Stimulated activated naive CD8-positive, alpha-beta T cell treated with anti-CD3 and anti-CD28 coated beads, Interleukin-15, Interleukin-2, amounts not matched to agents 100 ng/mL and 50 ng/mL, for 24 hours (primary cell): ENCODE measurements around the gene ALDH4A1.
A peak's percentile ranks its signal among the peaks of the same experiment; 100 is the strongest.

Experiments
- H3K27ac Mint-ChIP-seq: one replicate; pipeline ENCODE4 v1.8.0; 2021; ENCODE audit warnings: mild to moderate bottlenecking, mixed read lengths
- H3K27me3 Mint-ChIP-seq: one replicate; pipeline ENCODE4 v1.8.0; 2021; ENCODE audit warnings: mixed read lengths
- H3K36me3 Mint-ChIP-seq: one replicate; pipeline ENCODE4 v1.8.0; 2021; ENCODE audit warnings: low read depth, mixed read lengths
- H3K4me1 Mint-ChIP-seq: one replicate; pipeline ENCODE4 v1.8.0; 2021; ENCODE audit warnings: low read depth, mixed read lengths
- H3K4me3 Mint-ChIP-seq: one replicate; pipeline ENCODE4 v1.8.0; 2021; ENCODE audit warnings: mild to moderate bottlenecking, mixed read lengths
- H3K9me3 Mint-ChIP-seq: one replicate; pipeline ENCODE4 v1.8.0; 2021; ENCODE audit warnings: mixed read lengths

Gene ALDH4A1

GRCh38 chr1:18919956-18920355, 17.6 kb upstream of the ALDH4A1 start:
- Mint-ChIP-seq H3K4me3 (no peak overlapping the region), H3K9me3 (no peaks in the 10 kb centered on the region), H3K4me1 (peaks cover 28% of the 10 kb centered on the region), H3K36me3 (peaks cover 5% of the 10 kb centered on the region), H3K27ac (no peak overlapping the region), H3K27me3 (no peaks in the 10 kb centered on the region)

GRCh38 chr1:18919197-18919905, 17.0 kb upstream of the ALDH4A1 start:
- H3K9me3 Mint-ChIP-seq, result no peaks in the 10 kb centered on the region
- H3K27ac Mint-ChIP-seq, result no peak overlapping the region
- H3K4me1 Mint-ChIP-seq, result peaks cover 22% of the 10 kb centered on the region
- no peak overlapping the region for H3K4me3 Mint-ChIP-seq
- H3K27me3 Mint-ChIP-seq, result no peaks in the 10 kb centered on the region
- peaks cover 5% of the 10 kb centered on the region for H3K36me3 Mint-ChIP-seq

DNA sequence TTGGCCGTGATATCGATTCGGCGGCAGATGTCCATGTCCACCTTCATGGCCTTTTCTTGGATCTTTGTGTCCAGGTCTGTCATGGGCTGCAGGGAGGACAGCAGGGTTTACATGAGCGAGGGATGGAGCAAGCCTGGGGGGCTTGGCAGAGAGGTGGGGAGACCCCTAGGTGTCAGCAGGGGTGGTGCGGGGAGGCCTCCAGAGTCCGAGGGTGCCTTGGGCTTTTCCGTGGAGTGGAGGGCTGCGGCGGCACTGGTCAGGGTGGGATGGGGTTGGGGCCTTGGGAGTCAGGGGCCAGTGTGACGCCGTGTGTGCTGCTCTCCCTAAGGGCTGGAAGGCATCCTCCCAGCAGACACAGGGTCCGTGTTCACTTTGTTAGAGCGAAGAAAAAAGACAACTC, 16.1 kb upstream of the ALDH4A1 start:
- H3K36me3 Mint-ChIP-seq, result peaks cover 10% of the 10 kb centered on the region

DNA sequence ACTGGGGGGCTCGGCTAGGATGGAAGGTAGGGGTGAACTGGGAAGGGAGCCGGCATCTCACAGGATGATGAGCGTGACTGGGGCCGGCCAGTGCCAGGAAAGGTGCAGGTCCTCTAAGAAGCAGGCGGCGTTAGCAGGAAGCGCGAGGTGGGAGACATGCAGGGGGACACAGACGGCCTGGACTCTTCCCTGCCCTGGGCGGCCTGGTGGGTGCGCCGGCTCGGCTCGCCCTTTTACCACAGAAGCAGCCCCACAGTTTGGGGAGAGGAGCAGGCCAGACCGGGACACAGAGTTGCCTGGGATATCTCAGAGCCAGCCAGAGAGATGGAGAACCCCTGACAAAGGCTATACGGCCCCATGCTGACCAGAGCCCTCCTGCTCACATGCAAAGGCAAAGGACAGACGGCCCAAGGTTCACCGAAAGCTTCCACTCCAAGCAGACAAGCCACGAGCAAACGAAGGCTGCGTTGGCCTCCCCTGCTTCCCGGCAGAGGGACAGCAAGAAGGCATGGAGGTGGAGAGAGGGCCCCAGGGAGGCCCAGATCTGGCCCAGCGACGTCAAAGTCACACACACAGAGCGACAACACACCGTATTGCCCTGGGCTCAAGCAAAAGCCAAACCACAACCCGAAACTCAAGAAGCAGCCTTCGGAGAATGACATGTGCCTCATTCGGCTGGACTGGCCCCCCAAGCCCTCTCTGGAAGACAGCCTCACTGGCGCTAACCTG, 14.9 kb upstream of the ALDH4A1 start:
- peaks cover 13% of the 10 kb centered on the region for H3K4me1 Mint-ChIP-seq
- H3K9me3 Mint-ChIP-seq, result no peaks in the 10 kb centered on the region
- H3K4me3 Mint-ChIP-seq, result no peak overlapping the region
- H3K27ac Mint-ChIP-seq, result no peak overlapping the region
- no peaks in the 10 kb centered on the region for H3K27me3 Mint-ChIP-seq
- H3K36me3 Mint-ChIP-seq, result peaks cover 14% of the 10 kb centered on the region

More for the DNA sequence above, 16.1 kb upstream of the ALDH4A1 start:
- no peak overlapping the region for H3K4me3 Mint-ChIP-seq
- H3K4me1 Mint-ChIP-seq, result peaks cover 16% of the 10 kb centered on the region
- no peak overlapping the region for H3K27ac Mint-ChIP-seq
- H3K9me3 Mint-ChIP-seq, result no peaks in the 10 kb centered on the region
- no peaks in the 10 kb centered on the region for H3K27me3 Mint-ChIP-seq

DNA sequence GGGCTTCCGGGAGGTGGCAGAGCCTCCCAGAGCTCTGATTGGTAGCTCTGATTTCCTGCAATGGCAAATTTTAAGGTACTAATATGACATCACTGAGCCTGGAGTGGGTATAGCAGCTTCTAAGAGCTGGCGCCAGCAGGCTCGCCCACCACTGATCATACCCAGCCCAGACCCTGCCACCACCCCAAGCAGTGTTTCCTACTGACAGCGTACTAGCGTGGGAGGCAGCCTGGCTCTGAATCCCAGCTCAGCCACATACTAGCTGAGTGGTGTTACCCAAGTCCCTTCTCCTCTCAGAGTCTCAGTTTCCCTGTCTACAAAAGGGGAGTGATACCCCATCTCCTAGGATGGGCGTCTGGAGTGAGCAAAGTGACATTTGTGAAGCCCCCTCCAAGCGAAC, 13.0 kb upstream of the ALDH4A1 start:
- Mint-ChIP-seq H3K4me3 (no peak overlapping the region), H3K4me1 (peaks cover 7% of the 10 kb centered on the region), H3K9me3 (no peaks in the 10 kb centered on the region), H3K27ac (no peak overlapping the region), H3K27me3 (no peaks in the 10 kb centered on the region), H3K36me3 (peaks cover 24% of the 10 kb centered on the region)

GRCh38 chr1:18913065-18913835, 10.9 kb upstream of the ALDH4A1 start:
- Mint-ChIP-seq H3K9me3 (no peaks in the 10 kb centered on the region), H3K27ac (peak overlapping the region; percentile 58), H3K27me3 (no peaks in the 10 kb centered on the region), H3K4me1 (peaks cover 26% of the 10 kb centered on the region), H3K4me3 (no peak overlapping the region), H3K36me3 (peaks cover 43% of the 10 kb centered on the region)

DNA sequence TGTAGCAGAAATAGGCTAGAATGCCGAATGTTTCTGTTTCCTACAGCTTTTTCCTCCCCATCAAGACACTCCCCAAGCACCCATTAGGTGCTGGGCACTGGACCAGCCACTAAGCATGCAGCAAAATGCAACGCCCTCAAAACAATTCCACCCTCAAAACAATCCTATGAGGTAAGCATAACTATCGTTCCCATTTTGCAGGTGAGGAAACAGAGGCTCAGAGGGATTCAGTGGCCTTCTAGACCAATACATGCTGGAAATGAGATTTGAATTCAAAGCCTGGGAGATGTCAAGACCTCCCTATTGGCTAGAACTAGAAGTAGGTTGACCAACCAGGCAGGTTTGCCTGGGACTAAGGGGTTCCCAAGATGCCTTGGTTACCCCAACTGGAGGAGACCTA, 10.2 kb upstream of the ALDH4A1 start:
- no peak overlapping the region for H3K27ac Mint-ChIP-seq

DNA sequence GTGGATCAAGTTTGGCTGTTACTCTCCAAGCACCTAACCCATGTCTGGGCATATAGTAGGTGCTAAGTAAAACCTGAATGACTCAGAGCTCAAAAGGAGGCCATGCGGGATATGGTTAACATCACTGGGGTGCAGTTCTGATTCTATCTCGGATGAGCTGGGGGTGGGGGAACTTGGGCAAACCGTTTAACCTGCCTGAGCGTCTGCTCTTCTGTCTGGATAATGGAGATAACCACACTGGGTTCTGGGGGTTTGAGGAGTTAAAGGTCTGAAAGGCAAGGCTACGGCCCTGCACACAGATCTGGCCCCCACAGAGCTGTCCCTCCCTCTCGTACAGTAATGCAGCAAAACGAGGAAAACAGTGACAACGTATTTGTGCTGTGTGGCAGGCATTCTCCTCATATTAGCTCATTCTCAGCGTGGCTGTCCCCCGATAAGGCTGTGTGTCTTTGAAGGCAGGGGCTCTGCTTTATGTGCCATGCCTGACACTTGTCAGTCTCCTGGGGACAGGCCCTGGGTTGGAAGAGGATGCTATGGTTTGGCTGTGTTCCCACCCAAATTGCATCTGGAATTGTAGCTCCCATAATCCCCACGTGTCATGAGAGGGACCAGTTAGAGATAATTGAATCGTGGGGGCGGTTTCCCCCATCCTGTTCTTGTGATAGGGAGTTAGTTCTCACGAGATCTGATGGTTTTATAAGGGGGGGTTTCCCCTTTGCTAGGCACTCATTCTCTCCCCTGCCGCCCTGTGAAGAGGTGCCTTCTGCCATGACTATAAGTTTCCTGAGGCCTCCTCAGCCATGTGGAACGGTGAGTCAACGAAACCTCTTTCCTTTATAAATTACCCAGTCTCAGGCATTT, 6.8 kb upstream of the ALDH4A1 start:
- H3K4me3 Mint-ChIP-seq, result no peak overlapping the region
- no peaks in the 10 kb centered on the region for H3K9me3 Mint-ChIP-seq
- H3K4me1 Mint-ChIP-seq, result peaks cover 35% of the 10 kb centered on the region
- H3K27ac Mint-ChIP-seq, result peak overlapping the region; percentile 89
- no peaks in the 10 kb centered on the region for H3K27me3 Mint-ChIP-seq
- H3K36me3 Mint-ChIP-seq, result peaks cover 47% of the 10 kb centered on the region

More for the DNA sequence above, 10.2 kb upstream of the ALDH4A1 start:
- no peak overlapping the region for H3K4me3 Mint-ChIP-seq
- H3K36me3 Mint-ChIP-seq, result peaks cover 46% of the 10 kb centered on the region
- H3K9me3 Mint-ChIP-seq, result no peaks in the 10 kb centered on the region
- peaks cover 33% of the 10 kb centered on the region for H3K4me1 Mint-ChIP-seq
- no peaks in the 10 kb centered on the region for H3K27me3 Mint-ChIP-seq

DNA sequence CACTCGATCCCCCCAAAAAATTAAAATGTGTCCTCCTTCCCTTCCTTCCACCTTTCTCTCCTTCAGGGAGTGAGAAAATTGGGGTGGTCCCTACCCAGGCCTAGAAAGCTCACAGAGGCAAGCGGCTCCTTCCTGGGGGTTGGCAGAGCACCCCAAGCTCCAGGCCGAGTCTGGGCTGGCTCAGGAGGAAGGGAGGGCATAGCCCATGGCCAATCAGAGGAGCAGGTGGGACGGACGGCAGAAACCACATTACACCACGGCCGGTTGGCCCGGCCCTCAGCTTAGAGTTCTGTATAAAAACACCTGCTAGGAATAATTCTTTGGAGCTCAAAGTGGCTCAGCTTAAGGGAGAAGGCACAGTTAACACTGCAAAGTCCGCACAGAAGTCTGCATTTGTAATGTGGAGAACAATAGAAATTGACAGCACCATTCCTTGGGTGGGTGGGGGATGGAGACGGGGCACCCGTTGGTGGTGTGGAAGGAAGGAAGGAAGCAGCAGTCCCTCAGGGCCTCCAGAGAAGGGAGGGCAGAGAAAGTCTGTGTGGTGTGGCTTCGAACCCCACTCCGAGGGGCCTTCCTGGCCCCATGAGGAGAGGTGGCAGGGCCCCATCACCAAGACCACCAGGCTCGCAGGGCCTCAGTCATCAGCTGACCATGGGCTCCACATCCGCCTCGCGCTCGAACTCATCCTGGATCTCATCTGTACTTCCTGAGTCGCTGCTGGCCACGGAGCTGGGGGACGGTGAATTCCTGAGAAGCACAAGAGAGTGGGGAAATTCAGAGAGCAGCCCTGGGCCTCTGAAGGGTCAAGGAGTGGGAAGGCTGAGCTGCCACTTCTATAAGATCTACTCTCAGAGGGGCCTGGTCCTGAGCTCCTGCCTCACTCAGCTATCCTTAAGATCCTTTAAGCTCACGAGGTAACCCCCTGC, 5.8 kb upstream of the ALDH4A1 start:
- peak overlapping the region; percentile 28 for H3K27ac Mint-ChIP-seq
- H3K36me3 Mint-ChIP-seq, result peaks cover 42% of the 10 kb centered on the region
- no peaks in the 10 kb centered on the region for H3K9me3 Mint-ChIP-seq
- no peaks in the 10 kb centered on the region for H3K27me3 Mint-ChIP-seq
- H3K4me1 Mint-ChIP-seq, result peaks cover 40% of the 10 kb centered on the region
- H3K4me3 Mint-ChIP-seq, result peak overlapping the region; percentile 25

- Mint-ChIP-seq H3K4me1 (peaks cover 44% of the 10 kb centered on the region), H3K9me3 (no peaks in the 10 kb centered on the region), H3K27ac (peak overlapping the region; percentile 28), H3K4me3 (no peak overlapping the region), H3K36me3 (peaks cover 41% of the 10 kb centered on the region), H3K27me3 (no peaks in the 10 kb centered on the region)
Measured at GRCh38 chr1:18907021-18907916, 4.9 kb upstream of the ALDH4A1 start.

DNA sequence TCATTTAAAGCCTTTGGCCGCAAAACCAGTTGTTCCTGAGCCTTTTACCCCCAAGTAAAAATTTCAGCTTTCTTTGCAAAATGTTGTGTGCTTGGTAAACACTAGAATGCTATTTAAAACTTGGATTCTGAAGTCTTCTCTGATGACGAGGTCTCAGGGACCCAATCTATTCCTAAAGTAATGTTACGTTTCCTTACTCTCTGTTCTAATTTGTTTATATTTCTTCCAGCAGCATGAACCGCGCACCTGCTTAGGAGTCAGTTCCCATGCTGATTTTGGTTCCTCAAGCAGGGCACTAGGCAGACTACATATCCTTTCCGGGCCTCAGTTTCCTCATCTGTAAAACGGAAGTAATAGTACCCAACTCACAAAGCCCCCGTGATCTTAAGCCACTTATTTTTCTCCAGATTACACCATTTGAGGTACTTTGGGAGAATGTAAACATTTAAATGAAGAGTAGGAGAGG, 969 bp upstream of the ALDH4A1 start:
- H3K4me3 Mint-ChIP-seq, result peak overlapping the region; percentile 93
- H3K27ac Mint-ChIP-seq, result peak overlapping the region; percentile 98
- H3K27me3 Mint-ChIP-seq, result no peaks in the 10 kb centered on the region
- no peaks in the 10 kb centered on the region for H3K9me3 Mint-ChIP-seq
- H3K36me3 Mint-ChIP-seq, result peaks cover 10% of the 10 kb centered on the region
- H3K4me1 Mint-ChIP-seq, result peaks cover 43% of the 10 kb centered on the region

- Mint-ChIP-seq H3K36me3 (no peaks in the 10 kb centered on the region), H3K9me3 (no peaks in the 10 kb centered on the region), H3K27me3 (no peaks in the 10 kb centered on the region), H3K4me1 (peaks cover 33% of the 10 kb centered on the region), H3K27ac (peak overlapping the region; percentile 98), H3K4me3 (peak overlapping the region; percentile 93)
Measured at GRCh38 chr1:18901952-18902522, 318 bp downstream of the ALDH4A1 start.
